SK-N-SH (cell line): ENCODE results near the gene SP4. TPM values are rescaled to one million over a fixed set of nuclear protein-coding genes. Genes with fewer than 3 reads are reported as not detected.
"Not testable (repeated sequence)": the region's sequence is repeated elsewhere in the genome, so short reads cannot be mapped to it uniquely, and the experiment has no call there.

Source experiments
- CTCF ChIA-PET: fragments of 300-600, 350-600 bp; formaldehyde crosslinking; extraction: SDS; loops from one replicate; lab custom pipeline; 2021; lab: Yijun Ruan, JAX
- POLR2A ChIA-PET: fragments of 350-600 bp; sonication (Branson Sonifier 250); formaldehyde crosslinking; extraction: SDS; loops from one replicate; lab custom pipeline; 2020; ENCODE audit warnings: antibody characterized with exemption, inconsistent platforms; lab: Yijun Ruan, JAX
- DNase-seq: peaks from one replicate; pipeline ENCODE4 v3.0.0; 2012
- H2AFZ ChIP-seq: fragments of 200-600 bp; sonication (generic); 2 replicates; pipeline ENCODE4 v1.8.1; 2016; ENCODE audit warnings: antibody characterized with exemption, mild to moderate bottlenecking, low read depth
- H3F3A ChIP-seq: fragments of 200-600 bp; sonication (generic); replicated peaks from 2 replicates; pipeline ENCODE3; 2016; ENCODE audit warnings: antibody characterized with exemption, mild to moderate bottlenecking; ENCODE audit not compliant: insufficient read depth
- H3K27ac ChIP-seq, 2 experiments: fragments of 200-500 bp in 1 of 2; fragments of 200-600 bp in 1 of 2; sonication (Bioruptor generic) in 1 of 2; sonication (generic), shearing (Covaris generic) in 1 of 2; 2 replicates each; pipeline versions ENCODE4 v1.5.1 to v1.6.1; 2014 to 2016; ENCODE audit warnings: low read depth in 2 of 2, inconsistent platforms in 1 of 2, low read length in 1 of 2, mild to moderate bottlenecking in 1 of 2, mixed read lengths in 1 of 2
- H3K27me3 ChIP-seq: fragments of 200-600 bp; sonication (generic), shearing (Covaris generic); 2 replicates; pipeline ENCODE4 v1.6.1; 2016; ENCODE audit warnings: mixed run types; ENCODE audit not compliant: insufficient read depth
- H3K36me3 ChIP-seq, 2 experiments: fragments of 200-500 bp in 1 of 2; fragments of 200-600 bp in 1 of 2; sonication (Bioruptor generic) in 1 of 2; sonication (generic) in 1 of 2; replicated peaks in 1 of 2; 2 replicates each; pipeline versions ENCODE3 to v1.5.1; 2014 to 2016; ENCODE audit warnings: low read length in 1 of 2, mild to moderate bottlenecking in 1 of 2; ENCODE audit not compliant: insufficient read depth in 2 of 2, control insufficient read depth in 1 of 2
- H3K4me1 ChIP-seq, 2 experiments: fragments of 200-500 bp in 1 of 2; fragments of 200-600 bp in 1 of 2; sonication (Bioruptor generic) in 1 of 2; sonication (generic), shearing (Covaris generic) in 1 of 2; 2 replicates each; pipeline versions ENCODE4 v1.5.1 to v1.6.1; 2014 to 2016; ENCODE audit warnings: low read depth in 1 of 2, low read length in 1 of 2, mixed run types in 1 of 2; ENCODE audit not compliant: insufficient read depth in 2 of 2, control insufficient read depth in 1 of 2
- H3K4me2 ChIP-seq: fragments of 200-600 bp; sonication (generic), shearing (Covaris generic); 2 replicates; pipeline ENCODE4 v1.6.1; 2017; ENCODE audit warnings: mixed run types
- H3K4me3 ChIP-seq, 2 experiments: fragments of 200-500 bp in 1 of 2; fragments of 200-600 bp in 1 of 2; sonication (Bioruptor generic) in 1 of 2; sonication (generic), shearing (Covaris generic) in 1 of 2; 2 replicates each; pipeline versions ENCODE4 v1.5.1 to v1.8.1; 2014 to 2016; ENCODE audit warnings: low read depth in 2 of 2, inconsistent platforms in 1 of 2, low read length in 1 of 2, mild to moderate bottlenecking in 1 of 2, mixed read lengths in 1 of 2, moderate library complexity in 1 of 2
- H3K79me2 ChIP-seq: fragments of 200-600 bp; sonication (generic); 2 replicates; pipeline ENCODE4 v1.8.1; 2017; ENCODE audit warnings: mild to moderate bottlenecking; ENCODE audit not compliant: insufficient read depth
- H3K9ac ChIP-seq: fragments of 200-600 bp; sonication (generic); 2 replicates; pipeline ENCODE4 v1.6.1; 2017; ENCODE audit warnings: mixed run types
- H3K9me2 ChIP-seq: fragments of 200-600 bp; sonication (generic); 2 replicates; pipeline ENCODE4 v1.6.1; 2017; ENCODE audit warnings: mixed run types
- H3K9me3 ChIP-seq: fragments of 200-600 bp; sonication (generic); 2 replicates; pipeline ENCODE4 v1.6.1; 2017; ENCODE audit warnings: mixed run types, mild to moderate bottlenecking, moderate library complexity
- H4K20me1 ChIP-seq: fragments of 200-600 bp; sonication (generic); 2 replicates; pipeline ENCODE4 v1.6.1; 2017; ENCODE audit warnings: mild to moderate bottlenecking, mixed run types; ENCODE audit not compliant: insufficient read depth
- CHD2 ChIP-seq: fragments of 150-350 bp; IDR thresholded peaks from 2 replicates; pipeline ENCODE4 v1.6.1; 2018; ENCODE audit warnings: low read length; ENCODE audit not compliant: partially characterized antibody
- CTCF ChIP-seq: fragments of 200-600 bp; sonication (generic); IDR thresholded peaks from 2 replicates; pipeline ENCODE4 v1.6.1; 2017; ENCODE audit warnings: antibody characterized with exemption, mild to moderate bottlenecking, moderate library complexity
- EP300 ChIP-seq, 2 experiments: IDR thresholded peaks; 2 replicates each; pipeline versions ENCODE4 v1.4.0 to v1.6.1; 2012; ENCODE audit warnings: borderline replicate concordance in 1 of 2, low read depth in 1 of 2, low read length in 1 of 2
- EZH2phosphoT487 ChIP-seq: fragments of 200-600 bp; sonication (generic); IDR thresholded peaks from 2 replicates; pipeline ENCODE4 v1.6.1; 2017; ENCODE audit warnings: low read depth, mixed run types, mild to moderate bottlenecking, antibody characterized with exemption, moderate library complexity, borderline replicate concordance
- MXI1 ChIP-seq: IDR thresholded peaks from 2 replicates; pipeline ENCODE4 v1.6.1; 2012; ENCODE audit warnings: mild to moderate bottlenecking, low read depth, low read length, improper control_type of control experiment
- NFIC ChIP-seq: IDR thresholded peaks from 2 replicates; pipeline ENCODE4 v1.4.0; 2012; ENCODE audit warnings: borderline replicate concordance
- RCOR1 ChIP-seq: fragments of 150-350 bp; IDR thresholded peaks from 2 replicates; pipeline ENCODE4 v1.6.1; 2017; ENCODE audit warnings: antibody characterized with exemption, low read length
- RXRA ChIP-seq: IDR thresholded peaks from 2 replicates; pipeline ENCODE4 v1.4.0; 2012; ENCODE audit warnings: low read depth, mild to moderate bottlenecking, borderline replicate concordance
- SIN3A ChIP-seq: IDR thresholded peaks from 2 replicates; pipeline ENCODE4 v1.6.1; 2012; ENCODE audit warnings: low read depth, mild to moderate bottlenecking, low read length, moderate library complexity, borderline replicate concordance
- TCF12 ChIP-seq: IDR thresholded peaks from 2 replicates; pipeline ENCODE4 v1.4.0; 2012
- USF1 ChIP-seq: IDR thresholded peaks from 2 replicates; pipeline ENCODE4 v1.4.0; 2012; ENCODE audit warnings: low read depth, borderline replicate concordance
- WGBS: methylation state at CpG from one replicate; pipeline ENCODE4 v1.1.6; 2017; ENCODE audit warnings: low lambda C conversion rate; 5-methylcytosine and 5-hydroxymethylcytosine counted together
- polyA plus RNA-seq, 3 experiments: library from polyadenylated mRNA; depleted of rRNA; stranded (reverse); fragments of >200 nt; gene quantifications; 2 replicates each; pipeline ENCODE4 v1.2.3, GENCODE V29; 2012

SP4 gene
- polyA plus RNA-seq, 1 of the 3 experiments (the other 2 are of a cell fraction): 1.1 TPM

- DNase-seq, H2AFZ ChIP-seq, H3K4me2 ChIP-seq, H3K27me3 ChIP-seq, H3K9ac ChIP-seq, H3K4me1 ChIP-seq, H3K9me3 ChIP-seq, H3F3A ChIP-seq, H3K4me3 ChIP-seq, CTCF ChIA-PET, H3K79me2 ChIP-seq, H3K36me3 ChIP-seq, H3K27ac ChIP-seq, POLR2A ChIA-PET, H4K20me1 ChIP-seq, H3K9me2 ChIP-seq: not testable (repeated sequence)
- WGBS: 45% methylated on average over 10 of the region's 27 CpGs
Measured at GRCh38 chr7:21536445-21537118, 108.7 kb downstream of the SP4 start.

DNA sequence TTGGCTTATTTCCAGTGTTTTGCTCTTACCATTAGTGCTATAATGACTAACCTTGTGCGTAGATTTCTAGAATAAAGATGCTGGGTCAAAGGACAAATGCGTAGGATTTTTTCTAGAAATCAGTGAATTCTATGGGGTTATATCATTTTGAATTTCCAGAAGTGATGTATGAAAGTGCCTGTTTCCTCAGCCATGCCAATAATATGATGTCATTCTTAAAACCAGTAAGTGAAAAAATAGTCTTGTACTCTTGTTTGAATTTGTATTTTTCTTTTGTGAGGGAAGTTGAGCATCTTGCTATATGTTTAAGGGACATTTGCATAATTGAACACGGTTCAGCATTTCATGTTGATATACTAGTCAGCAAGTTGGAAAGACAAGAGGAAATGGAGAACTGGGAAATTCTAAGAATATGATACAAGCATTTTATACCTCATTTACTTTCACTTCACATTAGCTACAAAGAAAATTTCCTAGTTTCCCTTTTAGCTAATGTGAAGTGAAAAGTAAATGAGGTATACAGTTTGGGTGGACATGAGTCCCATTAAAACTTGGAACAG, 111.1 kb downstream of the SP4 start:
- Histone ChIP-seq H4K20me1 (no peaks in the 10 kb centered on the region), H3K9me2 (no peaks in the 10 kb centered on the region), H3F3A (no peaks in the 10 kb centered on the region), H3K9me3 (no peaks in the 10 kb centered on the region), H3K27me3 (peaks cover 24% of the 10 kb centered on the region), H3K36me3 (no peaks in the 10 kb centered on the region), H3K27ac (no peak overlapping the region), H3K4me3 (no peak overlapping the region), H3K79me2 (no peaks in the 10 kb centered on the region), H2AFZ (no peak overlapping the region), H3K9ac (no peak overlapping the region), H3K4me2 (no peak overlapping the region), H3K4me1 (no peaks in the 10 kb centered on the region; a peak in 1 of 4 replicates)
- DNase-seq: no peak
- ChIA-PET CTCF (no interaction called here), POLR2A (no interaction called here)
- 51% methylated on average over 3 of the region's 3 CpGs for WGBS
- TF ChIP-seq RCOR1 (no peak), CHD2 (no peak), TCF12 (no peak), RXRA (no peak), EZH2phosphoT487 (no peak), EP300 (IDR thresholded peaks at IDR 0.05; ENCODE audit: borderline replicate concordance in 1 of 2, low read depth in 1 of 2, low read length in 1 of 2) (no peak), NFIC (no peak), SIN3A (no peak), CTCF (no peak), USF1 (no peak), MXI1 (no peak)
